Measurements from ENCODE around the gene ZNF654.

The ZNF654 gene

GRCh38 chr3:88123526-88123925 is 64.5 kb downstream of the ZNF654 start:
- Histone ChIP-seq H3K4me2 (ENCODE audit: low read depth, low read length, poor library complexity, severe bottlenecking) (no peak overlapping the region), H3K4me3 (ENCODE audit: low read length, poor library complexity, severe bottlenecking) (no peak overlapping the region), H3K79me2 (ENCODE audit: insufficient read depth, low read length) (peaks cover 40% of the 10 kb centered on the region; the same call in 1 of the 2 replicates), H3F3A (ENCODE audit: low read depth) (no peaks in the 10 kb centered on the region), H3K36me3 (ENCODE audit: insufficient read depth, low read length) (peaks cover 37% of the 10 kb centered on the region), H3K4me1 (ENCODE audit: insufficient read depth, low read length, poor library complexity, severe bottlenecking) (peaks cover under 1% of the 10 kb centered on the region), H3K9me2 (replicated peaks; ENCODE audit: low read depth, low read length) (no peaks in the 10 kb centered on the region), H3K9ac (ENCODE audit: low read depth, low read length, poor library complexity, severe bottlenecking) (no peak overlapping the region), H3K9me3 (ENCODE audit: insufficient read depth, low read depth, low read length) (no peaks in the 10 kb centered on the region), H4K20me1 (ENCODE audit: insufficient read depth, low read length, poor library complexity, severe bottlenecking) (peaks cover 27% of the 10 kb centered on the region), H2AFZ (ENCODE audit: low read length) (no peak overlapping the region), H3K27me3 (ENCODE audit: insufficient read depth, low read length, poor library complexity, severe bottlenecking) (no peaks in the 10 kb centered on the region)
- TF ChIP-seq EZH2phosphoT487 (IDR thresholded peaks at IDR 0.05; ENCODE audit: borderline replicate concordance) (no peak), CTCF (conservative IDR thresholded peaks at IDR 0.05; ENCODE audit: low read length) (no peak)

- no peaks in the 10 kb centered on the region for H3K4me1 ChIP-seq (ENCODE audit: insufficient read depth, low read length, poor library complexity, severe bottlenecking)
- no peak overlapping the region for H3K4me2 ChIP-seq (ENCODE audit: low read depth, low read length, poor library complexity, severe bottlenecking)
- H3K9me2 ChIP-seq (replicated peaks; ENCODE audit: low read depth, low read length): no peaks in the 10 kb centered on the region
- no peaks in the 10 kb centered on the region for H3K27me3 ChIP-seq (ENCODE audit: insufficient read depth, low read length, poor library complexity, severe bottlenecking)
- no peaks in the 10 kb centered on the region for H3K9me3 ChIP-seq (ENCODE audit: insufficient read depth, low read depth, low read length)
- TF ChIP-seq CTCF (conservative IDR thresholded peaks at IDR 0.05; ENCODE audit: low read length) (no peak), EZH2phosphoT487 (IDR thresholded peaks at IDR 0.05; ENCODE audit: borderline replicate concordance) (no peak)
- no peak overlapping the region for H3K9ac ChIP-seq (ENCODE audit: low read depth, low read length, poor library complexity, severe bottlenecking)
- peaks cover 21% of the 10 kb centered on the region; the same call in 1 of the 2 replicates for H3K79me2 ChIP-seq (ENCODE audit: insufficient read depth, low read length)
- H2AFZ ChIP-seq (ENCODE audit: low read length): no peak overlapping the region
- peaks cover 7% of the 10 kb centered on the region for H4K20me1 ChIP-seq (ENCODE audit: insufficient read depth, low read length, poor library complexity, severe bottlenecking)
- no peaks in the 10 kb centered on the region for H3F3A ChIP-seq (ENCODE audit: low read depth)
- H3K4me3 ChIP-seq (ENCODE audit: low read length, poor library complexity, severe bottlenecking): no peak overlapping the region
- H3K36me3 ChIP-seq (ENCODE audit: insufficient read depth, low read length): peaks cover 84% of the 10 kb centered on the region; the same call in 1 of the 2 replicates
These were observed 72.6 kb downstream of the ZNF654 start for GRCh38 chr3:88131695-88132094.

- H3K4me2 ChIP-seq (ENCODE audit: low read depth, low read length, poor library complexity, severe bottlenecking): no peak overlapping the region
- H3F3A ChIP-seq (ENCODE audit: low read depth): no peaks in the 10 kb centered on the region
These were observed 73.8 kb downstream of the ZNF654 start for GRCh38 chr3:88132894-88133293.

More at GRCh38 chr3:88132894-88133293, 73.8 kb downstream of the ZNF654 start:
- Histone ChIP-seq H3K36me3 (ENCODE audit: insufficient read depth, low read length) (peaks cover 84% of the 10 kb centered on the region; the same call in 1 of the 2 replicates), H2AFZ (ENCODE audit: low read length) (no peak overlapping the region), H3K4me1 (ENCODE audit: insufficient read depth, low read length, poor library complexity, severe bottlenecking) (no peaks in the 10 kb centered on the region), H4K20me1 (ENCODE audit: insufficient read depth, low read length, poor library complexity, severe bottlenecking) (peaks cover 3% of the 10 kb centered on the region), H3K9ac (ENCODE audit: low read depth, low read length, poor library complexity, severe bottlenecking) (no peak overlapping the region), H3K79me2 (ENCODE audit: insufficient read depth, low read length) (peaks cover 17% of the 10 kb centered on the region; the same call in 1 of the 2 replicates), H3K9me2 (replicated peaks; ENCODE audit: low read depth, low read length) (no peaks in the 10 kb centered on the region), H3K9me3 (ENCODE audit: insufficient read depth, low read depth, low read length) (no peaks in the 10 kb centered on the region), H3K27me3 (ENCODE audit: insufficient read depth, low read length, poor library complexity, severe bottlenecking) (no peaks in the 10 kb centered on the region), H3K4me3 (ENCODE audit: low read length, poor library complexity, severe bottlenecking) (no peak overlapping the region)
- TF ChIP-seq EZH2phosphoT487 (IDR thresholded peaks at IDR 0.05; ENCODE audit: borderline replicate concordance): no peak
- no peak for TF ChIP-seq CTCF (conservative IDR thresholded peaks at IDR 0.05; ENCODE audit: low read length)

Data from Loucy (cell line).